Measurements from ENCODE around the gene CDC14B.

Gene CDC14B

GRCh38 chr9:96513622-96514021, 106.0 kb downstream of the CDC14B start:
- no peak for TF ChIP-seq CTCF (IDR thresholded peaks at IDR 0.05; ENCODE audit: low read depth, low read length, missing control alignments)
- DNase-seq (ENCODE audit: extremely low read depth, low read depth) = no peak
- H3K4me3 ChIP-seq (replicated peaks; ENCODE audit: low read depth, low read length) = no peak overlapping the region

- no peak for TF ChIP-seq CTCF (IDR thresholded peaks at IDR 0.05; ENCODE audit: low read depth, low read length, missing control alignments)
- H3K4me3 ChIP-seq (replicated peaks; ENCODE audit: low read depth, low read length) = no peak overlapping the region
- DNase-seq (ENCODE audit: extremely low read depth, low read depth) = no peak
Measured at GRCh38 chr9:96512240-96512639, 107.4 kb downstream of the CDC14B start.

GRCh38 chr9:96510258-96510657, 109.4 kb downstream of the CDC14B start:
- no peak overlapping the region for H3K4me3 ChIP-seq (replicated peaks; ENCODE audit: low read depth, low read length)
- no peak for TF ChIP-seq CTCF (IDR thresholded peaks at IDR 0.05; ENCODE audit: low read depth, low read length, missing control alignments)
- DNase-seq (ENCODE audit: extremely low read depth, low read depth) = no peak

GRCh38 chr9:96509848-96510247, 109.8 kb downstream of the CDC14B start:
- TF ChIP-seq CTCF (IDR thresholded peaks at IDR 0.05; ENCODE audit: low read depth, low read length, missing control alignments) = no peak
- no peak overlapping the region for H3K4me3 ChIP-seq (replicated peaks; ENCODE audit: low read depth, low read length)
- DNase-seq (ENCODE audit: extremely low read depth, low read depth) = no peak

- H3K4me3 ChIP-seq (replicated peaks; ENCODE audit: low read depth, low read length) = no peak overlapping the region
- no peak for DNase-seq (ENCODE audit: extremely low read depth, low read depth)
- no peak for TF ChIP-seq CTCF (IDR thresholded peaks at IDR 0.05; ENCODE audit: low read depth, low read length, missing control alignments)
Measured at GRCh38 chr9:96509026-96509425, 110.6 kb downstream of the CDC14B start.

- TF ChIP-seq CTCF (IDR thresholded peaks at IDR 0.05; ENCODE audit: low read depth, low read length, missing control alignments) = no peak
- no peak overlapping the region for H3K4me3 ChIP-seq (replicated peaks; ENCODE audit: low read depth, low read length)
- no peak for DNase-seq (ENCODE audit: extremely low read depth, low read depth)
Measured at GRCh38 chr9:96508227-96508940, 111.3 kb downstream of the CDC14B start.
